MCF 10A (cell line): Measurements from ENCODE around the gene PTPRT. TPM values are rescaled to one million over a fixed set of nuclear protein-coding genes. Genes with fewer than 3 reads are reported as not detected.

Source experiments
- BruUV-seq: library from RNA; stranded (reverse); fragments of 400-500 nt; replicated peaks from 2 replicates; lab custom pipeline; 2021; lab: Mats Ljungman, UMichigan
- CTCF ChIA-PET: fragments of 300-600 bp; sonication (Branson Sonifier 250); formaldehyde crosslinking; extraction: SDS; loops from one replicate; lab custom pipeline; 2021; ENCODE audit warnings: antibody characterized with exemption, inconsistent platforms; lab: Yijun Ruan, JAX
- POLR2A ChIA-PET: fragments of 300-600, 350-650 bp; sonication (Branson Sonifier 250); formaldehyde crosslinking; extraction: SDS; loops from one replicate; lab custom pipeline; 2020; ENCODE audit warnings: antibody characterized with exemption, inconsistent platforms; lab: Yijun Ruan, JAX
- DNase-seq: peaks from one replicate; pipeline ENCODE4 v3.0.0-alpha.2; 2018; ENCODE audit not compliant: unreplicated experiment
- H3K27ac Mint-ChIP-seq: one replicate; pipeline ENCODE4 v1.8.0; 2022; ENCODE audit warnings: mild to moderate bottlenecking, low read depth, mixed read lengths; ENCODE audit not compliant: unreplicated experiment
- H3K27me3 Mint-ChIP-seq: one replicate; pipeline ENCODE4 v1.8.0; 2022; ENCODE audit warnings: mixed read lengths; ENCODE audit not compliant: insufficient read depth, unreplicated experiment
- H3K36me3 Mint-ChIP-seq: one replicate; pipeline ENCODE4 v1.8.0; 2022; ENCODE audit warnings: mild to moderate bottlenecking, moderate library complexity, mixed read lengths; ENCODE audit not compliant: insufficient read depth, unreplicated experiment
- H3K4me1 Mint-ChIP-seq: one replicate; pipeline ENCODE4 v1.8.0; 2022; ENCODE audit warnings: mixed read lengths; ENCODE audit not compliant: insufficient read depth, unreplicated experiment
- H3K4me3 Mint-ChIP-seq: one replicate; pipeline ENCODE4 v1.8.0; 2022; ENCODE audit warnings: mild to moderate bottlenecking, moderate library complexity, mixed read lengths; ENCODE audit not compliant: unreplicated experiment
- H3K9me3 Mint-ChIP-seq: one replicate; pipeline ENCODE4 v1.8.0; 2022; ENCODE audit warnings: mixed read lengths; ENCODE audit not compliant: unreplicated experiment
- CTCF ChIP-seq: fragments of 200-600 bp; IDR thresholded peaks from one replicate; pipeline ENCODE4 v1.8.0; 2022; ENCODE audit warnings: antibody characterized with exemption, mild to moderate bottlenecking; ENCODE audit not compliant: unreplicated experiment
- intact Hi-C: fragments of 100-400 bp; cut with micrococcal nuclease; formaldehyde crosslinking; loops from 2 replicates; pipeline ENCODE4 v1.14.1; 2022
- total RNA-seq: library from RNA; stranded (reverse); gene quantifications from 2 replicates; pipeline ENCODE4 v1.2.3, GENCODE V29; 2022

The PTPRT gene
- total RNA-seq, 1 experiment from 2014 or later, result not detected

GRCh38 chr20:42742926-42743325 lies 446.8 kb downstream of the PTPRT start:
- H3K9me3 Mint-ChIP-seq, result peaks cover 53% of the 10 kb centered on the region
- no peaks in the 10 kb centered on the region for H3K4me1 Mint-ChIP-seq
- H3K27ac Mint-ChIP-seq, result no peak overlapping the region
- CTCF ChIA-PET, result interaction anchor here (0.6 kb wide), 1 partner anchor 14 kb away, joined by 4 read pairs; no protein-coding TSS in a partner anchor
- DNase-seq, result no peak
- H3K36me3 Mint-ChIP-seq, result no peaks in the 10 kb centered on the region
- no peak overlapping the region for H3K4me3 Mint-ChIP-seq
- BruUV-seq, result no TSS peak
- POLR2A ChIA-PET, result no interaction called here
- H3K27me3 Mint-ChIP-seq, result no peaks in the 10 kb centered on the region
- no peak for TF ChIP-seq CTCF
- intact Hi-C loops, result no loop called here

DNA sequence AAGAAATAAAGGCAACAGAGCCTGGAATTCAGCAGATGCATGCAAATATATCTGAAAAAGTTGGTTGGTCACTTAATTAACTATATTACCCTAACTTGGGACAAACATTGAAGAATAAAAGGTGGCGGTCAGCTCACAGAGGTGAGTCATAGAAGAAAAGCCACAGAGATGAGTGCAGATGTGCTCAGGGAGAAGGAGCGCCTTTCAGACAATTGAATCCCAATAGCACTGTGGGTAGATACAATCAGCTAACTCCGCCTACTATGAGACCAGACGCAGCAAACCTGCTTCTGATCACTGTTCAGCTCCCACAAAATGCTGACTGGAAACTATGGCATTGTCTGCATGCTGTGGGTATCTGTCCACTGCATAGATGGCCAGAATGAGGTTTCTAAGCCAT lies 447.8 kb downstream of the PTPRT start:
- no peaks in the 10 kb centered on the region for H3K36me3 Mint-ChIP-seq
- no peak for TF ChIP-seq CTCF
- BruUV-seq, result no TSS peak
- no peak overlapping the region for H3K27ac Mint-ChIP-seq
- ChIA-PET CTCF (interaction anchor here (0.5 kb wide), 1 partner anchor 110 kb away, joined by 3 read pairs; no protein-coding TSS in a partner anchor), POLR2A (no interaction called here)
- DNase-seq, result no peak
- no peaks in the 10 kb centered on the region for H3K27me3 Mint-ChIP-seq
- no peaks in the 10 kb centered on the region for H3K4me1 Mint-ChIP-seq
- peaks cover 47% of the 10 kb centered on the region for H3K9me3 Mint-ChIP-seq
- no peak overlapping the region for H3K4me3 Mint-ChIP-seq
- intact Hi-C loops, result no loop called here

GRCh38 chr20:42740226-42740870 lies 449.4 kb downstream of the PTPRT start:
- no peak for TF ChIP-seq CTCF
- intact Hi-C loops, result no loop called here
- H3K27ac Mint-ChIP-seq, result no peak overlapping the region
- H3K9me3 Mint-ChIP-seq, result peaks cover 53% of the 10 kb centered on the region
- H3K27me3 Mint-ChIP-seq, result no peaks in the 10 kb centered on the region
- H3K36me3 Mint-ChIP-seq, result no peaks in the 10 kb centered on the region
- POLR2A ChIA-PET, result no interaction called here
- CTCF ChIA-PET, result no interaction called here
- DNase-seq, result no peak
- H3K4me1 Mint-ChIP-seq, result no peaks in the 10 kb centered on the region
- no TSS peak for BruUV-seq
- H3K4me3 Mint-ChIP-seq, result no peak overlapping the region

- H3K27ac Mint-ChIP-seq, result no peak overlapping the region
- no peak for DNase-seq
- CTCF ChIA-PET, result no interaction called here
- peaks cover 59% of the 10 kb centered on the region for H3K9me3 Mint-ChIP-seq
- intact Hi-C loops, result no loop called here
- no peak overlapping the region for H3K4me3 Mint-ChIP-seq
- H3K4me1 Mint-ChIP-seq, result no peaks in the 10 kb centered on the region
- POLR2A ChIA-PET, result no interaction called here
- BruUV-seq, result no TSS peak
- no peaks in the 10 kb centered on the region for H3K27me3 Mint-ChIP-seq
- TF ChIP-seq CTCF, result no peak
- H3K36me3 Mint-ChIP-seq, result no peaks in the 10 kb centered on the region
Measured at GRCh38 chr20:42739683-42740082, 450.0 kb downstream of the PTPRT start.
